SHP77 treated with DMSO at 0.1 percent for 48 hours (cell line): ENCODE measurements around the gene PON3.
"Not testable (repeated sequence)": the region's sequence is repeated elsewhere in the genome, so short reads cannot be mapped to it uniquely, and the experiment has no call there.

Source experiments
- DNase-seq: peaks from one replicate; lab custom pipeline; 2025; lab: John Stamatoyannopoulos, UW

PON3 gene

GRCh38 chr7:95411666-95412065 lies 15.5 kb upstream of the PON3 start:
- DNase-seq: no peak

GRCh38 chr7:95411036-95411435 lies 14.9 kb upstream of the PON3 start:
- no peak for DNase-seq

GRCh38 chr7:95407751-95408150 lies 11.6 kb upstream of the PON3 start:
- DNase-seq: no peak

GRCh38 chr7:95405800-95406199 lies 9.6 kb upstream of the PON3 start:
- no peak for DNase-seq

GRCh38 chr7:95405208-95405607 lies 9.0 kb upstream of the PON3 start:
- DNase-seq: no peak

- no peak for DNase-seq
These were observed 8.2 kb upstream of the PON3 start for GRCh38 chr7:95404316-95404865.

GRCh38 chr7:95398155-95398940 lies 2.2 kb upstream of the PON3 start:
- DNase-seq: no peak

GRCh38 chr7:95397381-95397780 lies 1.2 kb upstream of the PON3 start:
- no peak for DNase-seq

GRCh38 chr7:95395755-95396135 lies 430 bp downstream of the PON3 start:
- DNase-seq: no peak

GRCh38 chr7:95394370-95394769 lies 1.8 kb downstream of the PON3 start:
- DNase-seq: no peak

- DNase-seq: no peak
These were observed 4.4 kb downstream of the PON3 start for GRCh38 chr7:95391761-95392160.

- no peak for DNase-seq
These were observed 6.7 kb downstream of the PON3 start for GRCh38 chr7:95389516-95389915.

- DNase-seq: not testable (repeated sequence)
These were observed 16.7 kb downstream of the PON3 start for GRCh38 chr7:95379457-95379856.

GRCh38 chr7:95376632-95377400 lies 19.4 kb downstream of the PON3 start:
- DNase-seq: no peak

GRCh38 chr7:95375591-95376257 lies 20.5 kb downstream of the PON3 start:
- DNase-seq: no peak

GRCh38 chr7:95373323-95373722 lies 22.9 kb downstream of the PON3 start:
- DNase-seq: no peak

- DNase-seq: no peak
These were observed 27.9 kb downstream of the PON3 start for GRCh38 chr7:95368235-95368634.

GRCh38 chr7:95367606-95368005 lies 28.6 kb downstream of the PON3 start:
- no peak for DNase-seq

GRCh38 chr7:95365151-95365550 lies 31.0 kb downstream of the PON3 start:
- no peak for DNase-seq

- DNase-seq: no peak
These were observed 38.6 kb downstream of the PON3 start for GRCh38 chr7:95357623-95358022.

- DNase-seq: no peak
These were observed 53.4 kb downstream of the PON3 start for GRCh38 chr7:95342642-95343307.

GRCh38 chr7:95342029-95342428 lies 54.1 kb downstream of the PON3 start:
- no peak for DNase-seq
